ENCODE measurements around the gene LETM1. TPM values are rescaled to one million over a fixed set of nuclear protein-coding genes. Genes with fewer than 3 reads are reported as not detected.

Gene LETM1
- polyA plus RNA-seq, 2 donors: 25.7 to 30.7 TPM

DNA sequence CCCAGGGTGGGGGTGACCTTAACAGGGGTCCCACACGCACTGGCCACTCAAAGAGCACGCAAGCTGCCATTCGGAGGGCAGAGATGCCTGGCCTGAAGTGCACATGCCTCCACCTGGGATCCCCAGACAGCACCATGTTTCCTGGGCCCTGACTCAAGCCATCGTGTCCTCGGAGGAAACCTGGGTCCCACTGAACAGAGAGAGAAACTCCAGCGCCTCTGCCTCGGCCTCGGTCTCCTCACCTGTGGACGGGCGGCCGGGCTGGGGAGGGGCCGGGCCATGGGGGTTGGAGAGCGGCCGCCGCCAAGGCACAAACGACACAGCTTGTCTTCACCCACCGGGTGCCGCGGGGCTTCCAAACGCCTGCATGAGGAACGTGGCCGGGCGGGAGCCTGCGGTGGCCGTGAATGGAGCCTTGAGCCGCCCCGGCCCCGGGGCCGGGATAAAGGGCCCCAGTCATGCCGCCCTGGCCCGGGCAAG is 92.8 kb downstream of the LETM1 start:
- H3K4me1 ChIP-seq (ENCODE audit: control insufficient read depth in 2 of 2, insufficient read depth in 2 of 2, low read length in 1 of 2): peaks cover 12 to 35% of the 10 kb centered on the region in 2 donors
- no peaks in the 10 kb centered on the region for H3K27me3 ChIP-seq (ENCODE audit: control insufficient read depth in 1 of 2, insufficient read depth in 2 of 2, low read length in 2 of 2)
- peak overlapping the region in 1 of 2 donors; percentile 4 for H3K4me3 ChIP-seq (ENCODE audit: low read depth in 1 of 2, low read length in 2 of 2)
- no peaks in the 10 kb centered on the region for H3K9me3 ChIP-seq (ENCODE audit: control insufficient read depth in 2 of 2, insufficient read depth in 1 of 2, low read depth in 1 of 2, low read length in 1 of 2)
- WGBS, 2 donors: 28 to 31% methylated on average over 27 to 31 of the region's 31 CpGs
- H3K36me3 ChIP-seq (ENCODE audit: control insufficient read depth in 2 of 2, insufficient read depth in 2 of 2, low read length in 1 of 2): no peaks in the 10 kb centered on the region
- peak overlapping the region in 1 of 2 donors; percentile 36 for H3K27ac ChIP-seq (ENCODE audit: low read depth in 2 of 2, low read length in 1 of 2)

DNA sequence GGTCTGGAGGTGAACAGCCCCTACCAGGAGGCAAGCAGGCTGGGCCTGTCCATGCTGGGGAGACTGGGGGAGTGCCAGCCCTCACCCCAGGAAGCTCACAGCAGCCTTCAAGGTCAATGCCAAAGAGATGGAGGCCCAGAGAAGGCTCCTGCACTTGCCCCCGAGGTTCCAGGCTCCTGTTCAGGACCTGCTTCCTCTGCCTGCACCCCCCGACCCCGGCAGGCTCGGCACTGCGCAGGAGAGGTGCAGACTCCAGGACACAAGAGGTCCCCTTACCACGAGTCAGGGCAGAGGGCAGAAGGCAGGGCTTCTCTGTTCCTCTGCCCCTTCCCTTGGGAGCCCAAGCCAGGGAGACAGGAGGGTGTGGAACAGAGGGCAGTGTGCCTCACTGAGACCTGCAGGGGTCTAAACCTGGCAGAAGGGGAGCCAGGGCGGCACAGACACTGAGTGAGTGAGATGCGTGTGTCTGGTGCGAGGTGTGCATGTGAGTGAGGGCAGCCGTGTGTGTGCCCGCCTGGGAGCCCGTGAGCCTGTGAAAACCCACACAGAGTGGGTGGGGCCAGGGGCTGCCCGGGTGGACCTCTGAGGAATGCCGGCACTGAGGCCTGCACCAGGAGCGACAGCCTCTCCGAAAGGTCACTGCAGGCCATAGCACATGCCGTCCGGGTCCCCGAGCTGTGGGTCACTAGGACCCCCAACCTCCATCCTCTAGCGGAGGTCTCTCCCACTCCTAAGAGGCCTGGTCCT is 93.5 kb downstream of the LETM1 start:
- H3K4me3 ChIP-seq (ENCODE audit: low read depth in 1 of 2, low read length in 2 of 2): no peak overlapping the region
- peak overlapping the region in 1 of 2 donors; percentile 9 for H3K27ac ChIP-seq (ENCODE audit: low read depth in 2 of 2, low read length in 1 of 2)
- no peaks in the 10 kb centered on the region for H3K36me3 ChIP-seq (ENCODE audit: control insufficient read depth in 2 of 2, insufficient read depth in 2 of 2, low read length in 1 of 2)
- peaks cover 12 to 38% of the 10 kb centered on the region in 2 donors for H3K4me1 ChIP-seq (ENCODE audit: control insufficient read depth in 2 of 2, insufficient read depth in 2 of 2, low read length in 1 of 2)
- H3K27me3 ChIP-seq (ENCODE audit: control insufficient read depth in 1 of 2, insufficient read depth in 2 of 2, low read length in 2 of 2): no peaks in the 10 kb centered on the region
- 82 to 83% methylated on average over 20 of the region's 20 CpGs for WGBS, 2 donors
- no peaks in the 10 kb centered on the region for H3K9me3 ChIP-seq (ENCODE audit: control insufficient read depth in 2 of 2, insufficient read depth in 1 of 2, low read depth in 1 of 2, low read length in 1 of 2)

Other genes starting within 250 kb of the LETM1 start
- gene FAM53A, start 171.8 kb downstream of the LETM1 start, polyA plus RNA-seq: 1 to 10 TPM; 1.2 to 1.3 TPM
- 10 to 100 TPM; 24.9 to 38.5 TPM for gene SLBP, start 143.8 kb downstream of the LETM1 start, polyA plus RNA-seq
- 10 to 100 TPM; 21.8 to 25.6 TPM for gene TMEM129, start 134.8 kb downstream of the LETM1 start, polyA plus RNA-seq
- 10 to 100 TPM; 22.5 to 25.7 TPM for gene TACC3, start 134.6 kb downstream of the LETM1 start, polyA plus RNA-seq
- gene FGFR3, start 62.9 kb downstream of the LETM1 start, polyA plus RNA-seq: 100 to 1,000 TPM in 1 of 2 donors, 10 to 100 TPM in 1; 97.6 to 121 TPM
- gene NSD2, start 15.2 kb upstream of the LETM1 start, polyA plus RNA-seq: 10 to 100 TPM; 11.9 to 14.1 TPM
- gene NELFA, start 152.8 kb upstream of the LETM1 start, polyA plus RNA-seq: 10 to 100 TPM; 27.1 to 35.4 TPM
- gene NAT8L, start 203.2 kb upstream of the LETM1 start, polyA plus RNA-seq: under 1 TPM in 1 of 2 donors, not detected in 1; 0.02 TPM

Measured in esophagus (tissue), 2 donors.